ENCODE data around the gene TMEM223.
"Not testable (repeated sequence)": the region's sequence is repeated elsewhere in the genome, so short reads cannot be mapped to it uniquely, and the experiment has no call there.

TMEM223 gene

DNA sequence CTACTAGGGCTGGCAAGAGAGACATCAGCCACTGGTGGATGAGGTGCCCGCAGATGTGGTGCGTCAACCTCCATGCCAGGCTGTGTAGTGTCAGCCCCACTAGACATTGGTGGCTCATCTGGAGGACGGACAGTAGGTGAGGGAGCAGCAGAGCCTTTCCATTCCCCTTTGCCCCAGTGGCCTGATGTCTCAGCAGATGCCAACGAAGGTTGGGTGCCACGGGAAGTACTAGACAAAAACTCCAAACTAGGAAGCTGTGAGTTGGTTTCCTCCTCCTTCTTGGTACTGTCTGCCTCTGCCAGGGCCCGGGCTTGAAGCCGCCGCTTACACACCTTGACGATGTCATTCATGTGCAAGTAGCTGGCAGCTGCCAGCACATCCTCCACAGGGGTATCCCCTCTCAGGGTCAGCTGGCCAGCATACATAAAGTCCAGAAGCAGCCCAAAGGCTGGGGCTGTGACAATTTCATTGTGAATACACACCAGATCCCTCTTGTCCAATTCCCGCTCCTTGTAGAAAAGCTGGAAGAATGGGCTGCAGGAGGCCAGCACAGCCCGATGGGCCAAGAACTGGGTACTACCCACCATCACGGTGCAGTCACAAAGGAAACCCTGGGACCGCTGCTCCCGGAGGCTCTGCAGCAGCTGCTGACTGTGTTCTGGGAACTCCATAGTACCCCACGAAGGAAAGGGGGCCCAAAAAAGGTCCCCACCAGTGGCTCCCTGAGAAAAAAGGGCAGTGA lies 38.6 kb downstream of the TMEM223 start:
- DNase-seq (ENCODE audit: low read depth in 2 of 2) = no peak

DNA sequence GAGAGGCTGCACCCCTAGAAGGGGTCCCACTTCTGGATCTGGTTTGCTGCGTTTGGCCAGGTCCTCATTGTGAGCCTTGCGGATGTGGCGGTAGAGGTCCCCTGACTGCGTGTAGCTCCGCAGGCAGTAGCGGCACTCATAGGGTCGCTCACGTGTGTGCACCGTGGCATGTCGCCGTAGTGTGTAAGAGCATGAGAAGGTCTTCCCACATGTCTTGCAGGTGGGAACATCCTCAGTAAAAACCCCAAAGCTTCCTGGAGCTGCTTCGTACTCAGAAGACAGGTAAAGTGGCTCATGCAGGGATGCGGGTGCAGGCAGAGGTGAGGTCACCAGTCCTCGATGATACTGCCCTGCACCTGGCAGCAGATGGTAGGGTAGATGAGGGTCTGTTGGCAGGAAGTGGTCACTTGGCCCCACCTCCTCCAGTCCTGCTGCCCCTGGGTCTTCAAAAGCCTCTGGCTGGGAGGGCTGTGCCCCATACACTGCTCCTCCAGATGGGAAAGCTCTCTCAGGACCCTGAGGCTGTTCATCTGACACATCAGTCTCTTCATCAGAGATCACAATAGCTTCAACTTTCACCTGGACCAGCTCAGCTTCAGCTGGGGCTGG lies 39.5 kb downstream of the TMEM223 start:
- no peak for DNase-seq (ENCODE audit: low read depth in 2 of 2)

DNA sequence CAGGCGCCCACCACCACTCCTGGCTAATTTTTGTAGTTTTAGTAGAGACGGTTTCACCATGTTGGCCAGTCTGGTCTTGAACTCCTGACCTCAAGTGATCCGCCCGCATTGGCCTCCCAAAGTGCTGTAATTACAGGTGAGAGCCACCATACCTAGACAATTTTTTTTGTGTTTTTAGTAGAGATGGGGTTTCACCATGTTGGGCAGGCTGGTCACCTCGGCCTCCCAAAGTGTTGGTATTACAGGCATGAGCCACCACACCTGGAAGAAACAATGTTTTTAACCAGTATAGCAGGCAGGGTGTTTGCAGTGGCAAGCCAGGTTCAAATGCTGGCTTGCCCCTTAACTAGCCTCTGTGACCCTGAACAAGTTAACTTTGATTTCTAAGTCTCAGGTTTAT lies 41.9 kb downstream of the TMEM223 start:
- not testable (repeated sequence) for DNase-seq (ENCODE audit: low read depth in 2 of 2)

DNA sequence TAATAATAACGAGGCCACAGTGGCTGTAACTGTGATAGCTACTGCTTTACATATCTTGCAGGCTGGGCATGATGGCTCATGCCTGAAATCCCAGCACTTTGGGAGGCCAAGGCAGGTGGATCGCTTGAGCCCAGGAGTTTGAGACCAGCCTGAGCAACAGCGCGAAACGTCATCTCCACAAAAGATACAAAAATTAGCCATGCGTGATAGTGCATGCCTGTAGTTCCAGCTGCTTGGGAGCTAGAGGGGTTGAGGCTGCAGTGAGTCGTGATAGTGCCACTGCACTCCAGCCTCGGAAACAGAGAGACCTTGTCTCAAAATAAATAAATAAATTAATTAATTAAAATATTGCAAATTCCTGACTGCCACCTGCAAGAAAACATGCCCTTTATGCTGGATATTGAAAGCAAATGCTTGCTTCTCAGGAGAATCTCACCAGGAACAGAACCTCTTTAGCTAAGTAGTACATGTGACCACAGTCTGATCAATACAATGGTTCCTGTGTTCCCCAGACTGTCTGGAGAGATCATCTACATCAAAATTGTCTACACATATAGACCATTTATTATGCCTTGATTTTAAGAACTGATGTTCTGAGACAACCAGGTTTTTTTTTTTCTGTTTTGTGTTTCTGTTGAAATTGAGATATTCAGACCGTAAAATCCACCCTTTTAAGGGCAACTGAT lies 44.2 kb downstream of the TMEM223 start:
- no peak for DNase-seq (ENCODE audit: low read depth in 2 of 2)
